NCI-H1417 (cell line): ENCODE measurements around the gene KRT73.

Experiments used
- DNase-seq, 3 experiments: peaks; one replicate each; lab custom pipeline; 2025; lab: John Stamatoyannopoulos, UW

The KRT73 gene

GRCh38 chr12:52645982-52646381 lies 27.6 kb upstream of the KRT73 start:
- no peak for DNase-seq

GRCh38 chr12:52645120-52645761 lies 26.9 kb upstream of the KRT73 start:
- DNase-seq, result no peak

GRCh38 chr12:52644078-52644415 lies 25.7 kb upstream of the KRT73 start:
- DNase-seq, result no peak

DNA sequence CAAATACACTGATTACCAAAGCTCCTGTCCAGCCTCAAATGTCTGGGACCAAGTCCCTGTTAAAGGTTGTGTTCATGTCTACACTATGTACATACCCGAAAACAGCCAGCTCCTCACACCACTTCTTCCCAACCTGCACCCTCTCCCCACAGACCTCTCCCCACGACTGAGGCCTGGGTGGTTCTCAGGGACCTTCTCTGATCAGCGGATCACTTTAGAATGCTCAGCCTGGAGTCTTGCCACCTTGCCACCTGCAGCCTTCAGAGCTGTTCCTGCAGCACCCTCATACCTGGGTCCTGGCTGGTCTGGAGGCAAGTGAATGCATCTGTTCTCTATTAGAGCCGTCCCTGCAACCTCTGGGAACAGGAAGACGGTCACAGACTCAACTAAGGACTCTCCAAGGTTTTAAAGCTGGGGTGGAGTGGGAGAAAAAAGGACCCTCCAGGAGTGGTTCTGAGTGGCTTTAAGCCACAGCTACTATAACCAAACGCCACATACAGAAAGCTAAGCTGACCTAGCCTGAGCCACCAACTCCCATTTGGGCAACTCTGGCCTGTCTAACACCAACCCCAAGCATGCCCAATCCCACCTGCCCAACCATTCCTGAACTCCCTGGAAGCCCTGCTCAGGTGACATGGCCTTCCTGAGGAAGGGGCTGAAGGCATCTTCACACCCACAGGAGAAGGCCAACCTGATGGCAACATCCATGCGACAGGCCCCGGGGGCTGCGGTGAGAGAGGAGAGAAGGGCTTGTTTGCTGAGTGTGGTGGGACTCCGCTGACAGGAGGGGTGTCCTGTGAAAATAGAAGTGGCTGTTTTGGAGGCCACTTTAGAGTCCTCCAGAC lies 25.1 kb upstream of the KRT73 start:
- DNase-seq, result no peak

- no peak for DNase-seq
Measured at GRCh38 chr12:52641468-52641867, 23.1 kb upstream of the KRT73 start.

DNA sequence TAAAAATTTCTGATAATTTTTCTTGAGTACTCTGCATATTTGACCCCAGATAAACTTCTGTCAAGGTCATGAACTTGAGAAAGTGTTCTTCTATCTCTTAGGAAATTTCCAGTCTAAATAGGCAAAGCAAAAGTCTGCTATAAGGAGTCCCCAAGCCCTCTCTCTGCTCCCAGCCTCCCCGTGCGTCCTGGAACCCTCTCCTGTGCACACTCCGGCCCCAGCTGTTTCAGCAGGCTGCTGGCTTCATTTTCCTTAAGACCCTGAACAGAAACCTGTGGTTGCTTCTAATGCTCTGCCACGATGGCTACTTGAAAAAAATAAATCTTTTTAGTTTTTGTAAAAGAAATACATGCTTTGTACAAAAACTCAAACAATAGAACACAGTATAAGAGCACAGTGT lies 18.9 kb upstream of the KRT73 start:
- DNase-seq, result no peak

- no peak for DNase-seq
Measured at GRCh38 chr12:52636592-52637258, 18.4 kb upstream of the KRT73 start.

- no peak for DNase-seq
Measured at GRCh38 chr12:52636189-52636588, 17.8 kb upstream of the KRT73 start.

DNA sequence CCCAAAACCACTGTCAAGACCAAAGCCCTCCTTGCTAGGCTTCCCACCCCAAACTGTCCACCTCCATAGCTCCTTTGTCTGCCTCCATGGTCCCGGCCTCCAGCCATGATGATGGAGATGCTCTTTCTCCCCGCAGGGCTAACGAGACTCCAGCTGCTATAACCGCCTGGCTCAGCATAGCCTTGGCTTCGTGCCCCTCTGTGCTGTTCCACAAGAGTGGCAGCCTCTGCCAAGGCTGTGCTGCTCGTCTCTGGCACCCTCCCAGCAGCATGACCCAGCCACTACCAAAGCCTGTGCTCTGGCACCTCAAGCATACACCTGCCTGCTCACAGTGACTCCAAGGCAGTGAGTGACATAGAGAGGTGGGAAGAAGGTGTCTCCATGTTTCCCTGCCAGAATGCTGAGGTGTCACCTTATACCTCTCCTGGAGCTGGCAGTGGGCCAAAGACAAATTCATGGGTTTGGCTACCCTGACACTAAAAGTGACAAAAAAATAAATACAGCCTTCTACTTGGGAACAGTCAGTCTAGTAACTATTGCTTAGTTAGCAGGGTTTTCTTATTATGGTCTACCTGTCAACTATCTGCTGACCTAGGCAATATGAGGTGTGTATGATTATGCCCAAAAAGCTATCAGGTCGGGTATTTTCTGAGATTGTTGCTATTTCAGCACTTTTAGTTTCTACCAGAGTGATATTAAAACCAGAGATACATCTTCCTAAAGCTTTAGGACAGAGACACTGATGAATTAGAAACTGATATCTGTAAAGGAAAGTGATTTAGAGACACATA lies 16.1 kb upstream of the KRT73 start:
- DNase-seq, result peak in 1 of 3 experiments; percentile 34

DNA sequence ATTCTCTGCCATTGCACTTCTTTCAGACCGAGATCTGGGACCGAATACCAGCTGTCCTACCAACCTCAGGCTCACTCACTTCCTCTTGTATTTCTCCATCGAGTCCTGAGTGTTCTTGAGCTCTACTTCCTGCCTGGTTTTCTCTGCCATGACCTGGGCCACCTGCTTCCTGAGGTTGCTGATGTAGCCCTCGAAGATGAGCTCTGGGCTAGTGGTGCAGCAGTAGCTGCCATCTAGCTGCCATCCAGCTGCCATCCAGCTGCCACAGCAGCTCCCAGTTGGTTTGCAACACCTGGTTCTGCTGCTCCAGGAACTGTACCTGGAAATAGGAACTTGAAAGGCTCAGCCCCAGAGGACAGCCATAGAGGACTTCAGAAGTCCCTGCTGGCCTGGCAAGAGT lies 15.0 kb upstream of the KRT73 start:
- DNase-seq, result no peak

GRCh38 chr12:52632656-52633055 lies 14.3 kb upstream of the KRT73 start:
- DNase-seq, result no peak

- no peak for DNase-seq
Measured at GRCh38 chr12:52631676-52632459, 13.5 kb upstream of the KRT73 start.

DNA sequence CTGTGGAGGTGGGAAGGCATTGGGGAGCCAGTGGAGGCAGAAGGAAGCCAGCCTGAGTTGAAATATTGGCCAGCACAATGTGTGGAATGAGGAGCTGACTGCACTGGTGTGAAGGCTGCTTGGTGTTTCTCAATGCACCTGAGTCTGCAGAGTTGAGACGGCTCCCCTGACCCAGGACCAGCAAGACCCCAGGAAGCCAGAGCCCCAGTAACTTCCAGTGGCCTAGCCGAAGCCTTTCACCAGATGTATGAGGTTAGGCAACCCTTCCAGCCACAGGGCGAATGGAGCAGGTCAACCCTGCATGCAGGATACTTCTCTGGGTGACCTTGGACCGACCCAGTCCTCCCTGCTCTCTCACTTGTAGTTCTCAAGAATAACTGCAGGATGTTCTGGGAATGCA lies 12.9 kb upstream of the KRT73 start:
- no peak for DNase-seq

DNA sequence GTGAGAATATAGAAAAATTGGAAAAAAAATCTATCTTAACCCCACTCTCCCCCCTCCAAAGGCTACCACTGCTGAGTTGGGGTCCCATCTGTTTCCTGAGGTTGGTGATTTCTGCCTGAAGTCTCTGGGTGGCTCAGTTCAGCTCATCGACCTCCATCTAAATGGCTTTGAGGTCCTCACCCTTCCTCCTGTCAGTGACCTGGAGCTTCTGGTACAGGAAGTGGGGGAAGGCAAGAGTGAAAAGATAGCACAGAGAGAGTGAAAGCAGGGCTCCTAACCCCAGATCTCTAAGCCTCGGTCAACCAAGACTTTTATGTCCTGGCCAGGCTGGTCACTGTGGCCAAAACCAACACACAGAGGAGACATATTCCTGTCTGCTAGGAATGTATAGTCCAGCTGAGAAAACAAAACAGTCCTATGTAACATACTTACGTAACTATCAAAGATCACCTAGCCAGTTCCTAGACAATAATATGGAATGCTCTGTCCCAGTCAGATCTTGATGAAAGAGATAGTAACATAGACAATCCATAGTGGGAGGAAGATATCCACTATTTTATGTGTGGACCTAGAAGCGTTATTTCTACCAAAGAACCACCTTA lies 12.3 kb upstream of the KRT73 start:
- no peak for DNase-seq

DNA sequence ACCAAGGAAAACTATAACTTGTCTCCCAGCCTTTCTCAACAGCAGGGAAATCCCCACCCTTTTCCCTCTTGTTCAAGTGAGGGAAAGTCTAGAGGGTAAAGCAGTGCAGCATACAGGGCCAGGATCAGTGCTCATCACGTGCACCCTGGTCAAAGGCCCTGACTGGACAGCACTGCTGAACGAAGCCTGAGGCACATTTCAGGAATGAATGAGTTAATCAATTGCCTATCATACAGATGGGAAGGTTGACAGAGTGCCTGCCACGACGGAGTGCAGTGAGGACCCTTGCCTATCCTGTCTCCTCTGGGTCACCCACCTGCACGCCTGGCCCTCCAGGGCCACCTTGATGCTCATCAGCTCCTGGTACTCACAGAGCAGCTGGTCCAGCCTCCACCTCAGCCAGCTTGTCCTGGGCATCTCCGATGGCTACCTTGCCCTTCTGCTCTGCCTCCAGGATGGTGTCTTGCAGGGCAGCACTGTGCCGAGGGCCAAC lies 11.7 kb upstream of the KRT73 start:
- DNase-seq, result no peak

GRCh38 chr12:52629281-52630007 lies 11.1 kb upstream of the KRT73 start:
- DNase-seq, result no peak

GRCh38 chr12:52628841-52629240 lies 10.5 kb upstream of the KRT73 start:
- no peak for DNase-seq

DNA sequence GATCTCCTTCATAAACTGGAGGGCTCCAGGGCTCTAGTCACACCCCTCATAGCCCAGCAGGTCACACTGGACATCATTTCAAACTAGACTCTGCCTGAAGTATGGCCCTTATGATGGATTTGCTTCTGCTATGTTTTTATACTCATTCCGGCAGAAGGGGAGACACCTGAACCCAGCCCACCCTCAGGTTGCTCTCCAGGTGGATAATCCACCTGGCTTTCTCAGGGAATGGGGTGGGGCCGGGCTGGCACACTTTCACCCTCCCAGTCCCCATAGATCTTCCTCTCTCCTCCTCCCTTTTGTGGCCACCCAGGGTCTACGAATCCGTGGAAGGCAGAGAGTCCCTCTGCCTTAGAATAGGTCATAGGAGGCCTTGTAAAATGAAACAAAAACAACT lies 9.8 kb upstream of the KRT73 start:
- DNase-seq, result no peak

GRCh38 chr12:52627395-52628110 lies 9.2 kb upstream of the KRT73 start:
- peak in 2 of 3 experiments; percentile 29 to 45 for DNase-seq

DNA sequence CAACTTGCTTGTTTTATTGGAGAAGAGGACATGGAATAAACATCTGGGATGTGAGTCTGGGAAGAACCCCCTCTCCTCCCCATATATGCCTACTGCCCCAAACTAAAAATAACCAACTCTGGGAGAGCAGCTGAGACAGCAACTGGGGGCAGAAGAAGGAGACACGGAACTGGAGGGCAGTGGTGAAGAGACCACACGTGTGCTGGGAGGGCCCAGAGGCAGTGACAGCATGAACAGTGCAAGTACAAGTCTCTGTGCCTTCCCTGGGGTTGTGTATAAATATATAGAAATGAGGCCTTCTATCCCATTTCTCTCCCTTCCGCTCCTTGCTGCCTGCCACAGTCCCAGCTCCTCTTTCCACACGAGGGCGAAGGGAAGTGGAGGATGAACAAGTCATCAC lies 4.0 kb upstream of the KRT73 start:
- no peak for DNase-seq
